ENCODE measurements around the gene ZNF593OS.

- TF ChIP-seq CTCF (IDR thresholded peaks at IDR 0.05) (no peak), EZH2 (IDR thresholded peaks at IDR 0.05; ENCODE audit: borderline replicate concordance, insufficient read depth, low read depth, low read length, poor library complexity, severe bottlenecking) (no peak)
These were observed 1.2 kb downstream of the ZNF593OS start for GRCh38 chr1:26170472-26170821.
